Hepatocyte (in vitro differentiated cells): ENCODE results near the gene RRP9.

Experiments used
- EZH2 ChIP-seq: fragments of 200-600 bp; sonication (generic); IDR thresholded peaks from 2 replicates; pipeline ENCODE4 v1.6.1; 2016; ENCODE audit warnings: antibody characterized with exemption, mild to moderate bottlenecking, borderline replicate concordance
- TF ChIP-seq, protein P1 (sequence below): fragments of 200-600 bp; sonication (generic); IDR thresholded peaks from 2 replicates; pipeline ENCODE4 v1.5.1; 2016; ENCODE audit warnings: antibody characterized with exemption, mild to moderate bottlenecking; ENCODE audit not compliant: poor library complexity

DNA sequence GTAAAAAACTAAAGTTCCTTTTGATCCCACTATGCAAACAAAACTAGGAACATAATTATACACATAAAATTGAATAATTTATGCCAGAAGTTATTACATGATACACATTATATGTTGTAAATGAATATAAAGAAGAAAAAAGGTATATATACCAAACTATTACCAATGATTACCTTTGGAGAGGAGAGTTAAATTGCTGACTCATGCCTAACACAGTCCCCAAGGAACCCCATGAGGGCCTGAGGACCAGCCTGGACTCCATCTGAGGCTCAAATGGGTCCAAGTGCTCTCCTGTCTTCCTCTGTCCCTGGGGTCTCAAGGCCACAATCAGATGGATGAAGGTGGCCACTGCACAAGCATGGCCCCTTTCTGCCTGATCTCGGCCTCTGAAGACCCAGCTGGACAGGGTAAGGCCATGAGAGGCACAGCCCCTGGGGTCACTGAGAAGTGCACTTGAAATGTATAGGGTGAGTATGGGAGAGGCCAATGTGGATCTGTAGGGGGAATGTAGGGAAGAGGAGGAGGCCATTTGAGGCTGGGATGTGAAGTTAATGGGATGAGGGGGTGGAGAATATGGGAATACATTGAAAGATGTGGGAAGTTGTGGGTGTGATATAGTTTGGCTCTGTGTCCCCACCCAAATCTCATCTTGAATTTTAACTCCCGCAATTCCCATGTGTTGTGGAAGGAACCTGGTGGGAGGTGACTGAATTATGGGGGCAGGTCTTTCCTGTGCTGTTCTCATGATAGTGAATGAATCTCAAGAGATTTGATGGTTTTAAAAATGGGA, 37.5 kb downstream of the RRP9 start:
- TF ChIP-seq, protein P1, sequence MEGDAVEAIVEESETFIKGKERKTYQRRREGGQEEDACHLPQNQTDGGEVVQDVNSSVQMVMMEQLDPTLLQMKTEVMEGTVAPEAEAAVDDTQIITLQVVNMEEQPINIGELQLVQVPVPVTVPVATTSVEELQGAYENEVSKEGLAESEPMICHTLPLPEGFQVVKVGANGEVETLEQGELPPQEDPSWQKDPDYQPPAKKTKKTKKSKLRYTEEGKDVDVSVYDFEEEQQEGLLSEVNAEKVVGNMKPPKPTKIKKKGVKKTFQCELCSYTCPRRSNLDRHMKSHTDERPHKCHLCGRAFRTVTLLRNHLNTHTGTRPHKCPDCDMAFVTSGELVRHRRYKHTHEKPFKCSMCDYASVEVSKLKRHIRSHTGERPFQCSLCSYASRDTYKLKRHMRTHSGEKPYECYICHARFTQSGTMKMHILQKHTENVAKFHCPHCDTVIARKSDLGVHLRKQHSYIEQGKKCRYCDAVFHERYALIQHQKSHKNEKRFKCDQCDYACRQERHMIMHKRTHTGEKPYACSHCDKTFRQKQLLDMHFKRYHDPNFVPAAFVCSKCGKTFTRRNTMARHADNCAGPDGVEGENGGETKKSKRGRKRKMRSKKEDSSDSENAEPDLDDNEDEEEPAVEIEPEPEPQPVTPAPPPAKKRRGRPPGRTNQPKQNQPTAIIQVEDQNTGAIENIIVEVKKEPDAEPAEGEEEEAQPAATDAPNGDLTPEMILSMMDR, result no peak
- no peak for TF ChIP-seq EZH2
